ENCODE data around the gene PARP12.

Gene PARP12

GRCh38 chr7:139991269-139991666 is 71.5 kb downstream of the PARP12 start:
- no peak for DNase-seq (ENCODE audit: low spot score)

DNA sequence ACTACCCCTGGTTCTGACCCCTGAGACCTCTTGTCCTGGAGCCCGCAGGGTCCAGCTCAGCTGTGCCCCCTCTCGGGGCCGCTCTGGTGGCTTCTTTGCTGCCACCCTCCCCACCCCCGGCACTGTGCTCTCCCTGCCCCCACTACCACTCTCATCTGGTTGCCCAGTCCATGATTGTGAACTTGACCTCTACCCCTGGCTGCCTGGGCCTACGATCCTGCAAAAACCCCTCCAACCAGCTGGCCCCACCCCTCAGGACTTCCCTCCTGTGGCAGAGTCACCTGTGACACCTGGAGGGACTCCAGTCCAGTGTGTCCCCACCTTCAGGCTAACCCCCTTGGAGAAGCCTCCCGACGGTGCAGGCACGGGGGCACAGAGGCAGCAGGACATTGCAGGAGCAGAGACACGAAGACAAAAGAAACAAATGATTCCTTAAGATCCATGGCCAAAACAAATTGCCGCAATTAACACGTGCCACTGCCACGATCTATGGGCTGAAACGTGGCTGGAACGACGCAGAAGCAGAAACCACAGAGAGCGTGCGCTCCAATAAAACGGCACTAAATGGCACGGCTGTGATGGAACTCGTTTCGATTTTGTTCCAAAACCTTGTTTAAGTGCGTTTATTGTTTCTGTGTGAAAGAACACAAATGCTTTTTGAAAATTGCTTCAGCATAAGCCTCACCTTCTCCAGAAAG is 72.0 kb downstream of the PARP12 start:
- DNase-seq (ENCODE audit: low spot score) = no peak

DNA sequence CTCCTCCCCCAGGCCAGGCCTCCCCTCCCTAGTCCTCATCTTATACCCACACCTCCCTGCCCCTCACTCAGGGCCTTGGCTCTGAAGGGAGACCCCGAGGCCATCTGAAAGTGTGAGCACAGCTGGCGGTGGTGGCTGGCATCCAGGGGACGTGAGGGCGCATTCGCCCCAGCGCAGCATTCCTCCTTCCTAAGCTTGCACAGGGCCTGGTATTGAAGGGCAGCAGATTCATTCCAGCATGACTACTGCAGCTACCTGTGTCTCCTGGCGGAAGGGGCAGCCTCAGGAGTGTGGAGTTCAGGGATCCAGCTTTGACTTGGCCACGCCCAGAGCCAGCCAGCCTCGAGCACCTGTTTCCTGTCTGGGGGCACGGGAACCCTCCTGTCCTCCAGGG is 72.6 kb downstream of the PARP12 start:
- DNase-seq (ENCODE audit: low spot score) = no peak

DNA sequence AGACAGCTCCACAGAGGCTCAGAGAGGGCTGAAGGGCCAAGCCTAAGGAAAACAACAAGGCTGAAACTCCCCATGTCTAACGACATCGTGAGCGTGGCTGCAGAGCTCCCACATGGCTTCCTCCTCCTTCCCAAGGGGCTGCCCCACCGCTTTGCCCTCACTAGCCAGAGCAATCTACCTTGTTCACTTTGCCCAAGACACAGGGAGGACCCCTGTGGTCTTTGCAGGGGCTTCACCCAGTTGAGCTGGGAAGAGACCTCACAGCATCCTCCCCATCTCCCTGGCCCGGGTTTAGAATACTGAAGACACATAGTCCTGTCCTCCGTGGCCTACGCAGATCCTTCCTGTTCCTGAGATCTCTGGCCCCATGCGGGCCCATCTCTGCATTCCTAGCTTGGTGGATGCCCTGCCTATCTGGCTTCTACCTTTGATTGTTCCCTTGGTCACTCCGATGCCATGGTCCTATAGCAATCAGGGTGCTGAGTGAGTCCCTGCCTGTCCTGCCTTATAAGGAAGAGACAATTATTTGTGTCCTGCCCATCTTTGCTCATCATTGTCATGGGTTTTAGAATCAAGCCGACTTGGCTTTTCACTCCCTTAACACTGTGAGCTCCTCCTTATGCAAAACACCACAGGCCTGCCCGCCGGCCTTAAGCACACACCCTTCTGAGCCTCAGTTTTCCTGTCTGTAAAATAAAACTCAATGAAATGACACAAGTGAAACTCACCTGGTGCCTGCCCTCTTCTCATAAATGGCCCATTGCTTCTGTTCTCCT is 73.2 kb downstream of the PARP12 start:
- DNase-seq (ENCODE audit: low spot score) = no peak

DNA sequence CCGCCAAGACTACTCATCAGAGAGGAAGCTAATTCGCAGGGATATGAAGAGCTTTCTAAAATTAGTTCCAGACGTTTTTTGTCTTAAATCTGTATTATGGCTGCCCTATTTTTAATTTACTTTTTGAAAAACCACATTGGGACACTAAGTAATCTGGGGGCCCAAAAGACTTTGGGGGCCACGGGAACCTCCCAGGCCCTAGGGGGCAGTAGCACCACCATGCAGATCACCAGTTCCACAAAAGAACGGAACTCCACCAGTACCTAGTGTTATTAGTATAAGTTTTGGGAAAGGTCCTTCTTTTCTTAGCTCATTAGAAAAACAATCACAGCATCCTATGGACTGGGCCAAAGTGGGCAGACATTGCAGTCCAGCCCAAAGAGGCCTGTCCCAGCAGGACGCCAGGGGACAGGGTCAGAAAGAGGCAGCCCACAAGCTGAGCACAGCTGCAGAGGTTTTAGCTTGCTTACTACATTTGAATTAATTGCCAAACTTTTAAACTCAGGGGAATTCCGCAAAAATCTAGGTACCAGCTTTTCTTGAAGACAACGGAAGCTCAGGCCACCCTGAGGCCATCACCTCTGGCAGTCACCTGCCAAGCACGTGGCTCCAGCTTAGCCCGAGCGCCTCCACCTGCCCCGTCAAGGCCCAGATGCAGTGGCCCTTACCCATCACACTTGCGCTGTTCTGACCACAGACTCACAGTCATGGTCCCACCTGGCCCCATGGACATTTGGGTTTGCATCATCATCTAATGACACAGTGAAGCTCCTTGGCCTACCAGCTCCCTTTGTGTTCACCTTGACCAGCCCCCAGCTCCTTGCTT is 74.8 kb downstream of the PARP12 start:
- DNase-seq (ENCODE audit: low spot score) = no peak

- DNase-seq (ENCODE audit: low spot score) = no peak
Observed at GRCh38 chr7:139985811-139986210, 76.9 kb downstream of the PARP12 start.

DNA sequence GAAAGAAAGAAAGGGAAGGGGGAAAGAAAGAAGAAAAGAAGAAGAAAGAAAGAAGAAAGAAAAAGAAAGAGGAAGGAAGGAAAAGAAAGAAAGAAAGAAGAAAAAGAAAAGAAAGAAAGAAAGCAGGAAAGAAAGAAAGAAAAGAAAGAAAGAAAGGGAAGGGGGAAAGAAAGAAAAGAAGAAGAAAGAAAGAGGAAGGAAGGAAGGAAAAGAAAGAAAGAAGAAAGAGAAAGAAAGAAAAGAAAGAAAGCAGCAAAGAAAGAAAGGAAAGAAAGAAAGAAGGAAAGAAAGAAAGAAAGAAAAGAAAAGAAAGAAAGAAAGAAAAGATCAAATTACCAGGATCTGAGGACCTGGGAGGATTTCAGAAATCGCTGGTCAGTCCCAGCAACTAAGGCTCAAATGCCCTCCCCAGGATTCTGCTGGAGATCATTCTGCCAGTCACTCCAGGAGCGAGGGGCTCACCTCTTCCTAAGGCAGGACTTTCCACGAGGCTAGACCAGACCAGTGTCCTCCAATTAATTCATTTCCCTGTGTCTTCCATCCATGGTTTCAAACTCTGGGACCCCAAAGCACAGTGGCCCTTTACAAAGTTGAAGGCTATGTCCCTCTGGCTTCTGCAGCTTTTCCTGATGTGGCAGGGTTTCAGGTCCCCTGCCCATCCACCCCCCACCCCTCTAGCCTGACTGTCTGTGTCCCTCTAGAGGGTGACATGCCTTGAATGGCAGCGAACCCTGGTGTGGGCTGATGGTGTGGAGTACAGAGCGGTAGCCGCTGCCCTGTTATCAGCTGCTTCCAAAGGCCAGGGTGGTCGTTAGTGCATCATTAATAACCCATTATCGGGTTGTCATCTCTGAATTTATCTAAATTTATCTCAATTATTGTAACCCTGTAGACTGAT is 77.9 kb downstream of the PARP12 start:
- DNase-seq (ENCODE audit: low spot score) = no peak

GRCh38 chr7:139982927-139983920 is 79.5 kb downstream of the PARP12 start:
- no peak for DNase-seq (ENCODE audit: low spot score)

DNA sequence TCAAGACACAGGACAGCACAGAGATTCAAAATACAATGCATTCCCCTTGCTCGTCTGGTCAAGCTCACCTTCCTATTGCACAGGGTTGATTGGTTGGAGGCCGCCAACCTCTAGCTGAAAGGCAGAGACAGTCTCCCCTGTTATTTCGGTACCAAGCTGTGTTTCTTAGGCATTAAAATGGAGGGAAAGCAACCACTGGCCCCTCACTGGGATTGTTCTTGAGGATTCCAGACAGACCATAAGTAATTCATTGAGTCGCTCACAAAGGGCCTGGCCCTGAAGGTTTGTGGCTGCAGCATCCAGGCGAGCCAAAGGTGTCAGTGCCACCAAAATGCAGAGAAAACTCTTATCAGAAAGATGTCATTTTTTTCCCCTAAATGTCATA is 81.2 kb downstream of the PARP12 start:
- no peak for DNase-seq (ENCODE audit: low spot score)

- DNase-seq (ENCODE audit: low spot score) = peak; percentile 5
Observed at GRCh38 chr7:139976838-139977656, 85.7 kb downstream of the PARP12 start.

- DNase-seq (ENCODE audit: low spot score) = no peak
Observed at GRCh38 chr7:139976055-139976837, 86.5 kb downstream of the PARP12 start.

DNA sequence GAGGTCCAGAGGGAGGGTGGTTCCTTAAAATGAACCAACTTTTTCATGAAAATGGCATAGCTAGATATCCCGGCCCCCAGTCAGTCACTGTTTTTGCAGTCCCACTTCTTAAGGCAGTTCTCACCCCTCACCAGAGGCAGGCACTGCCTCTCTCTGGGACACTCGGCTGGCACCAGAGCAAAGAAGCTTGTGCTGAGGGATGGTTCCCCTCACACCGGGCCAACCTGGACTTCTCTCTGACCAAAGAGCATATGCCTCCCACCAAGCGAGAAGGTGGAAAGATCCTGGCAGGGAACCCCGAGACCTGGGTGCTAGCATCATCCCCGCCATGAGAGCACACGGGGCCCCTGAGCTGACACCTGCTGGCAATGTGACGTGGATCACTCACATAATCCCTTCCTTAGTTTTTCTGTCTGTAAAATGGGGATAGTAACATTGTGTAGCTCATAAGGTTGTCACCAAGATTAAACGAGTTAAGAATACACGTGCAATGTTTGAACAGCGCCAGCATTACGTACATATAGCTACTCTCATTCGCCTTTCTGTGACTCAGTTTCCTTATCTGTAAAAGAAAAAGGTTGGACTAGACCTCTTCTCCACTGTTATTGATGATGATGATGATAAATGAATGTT is 88.5 kb downstream of the PARP12 start:
- DNase-seq (ENCODE audit: low spot score) = no peak
